HEK293 (cell line): Measurements from ENCODE around the gene SAMHD1.
"Not testable (repeated sequence)": the region's sequence is repeated elsewhere in the genome, so short reads cannot be mapped to it uniquely, and the experiment has no call there.

Source experiments
- ATF2 ChIP-seq: fragments of 450-650 bp; formaldehyde crosslinking; IDR thresholded peaks from 2 replicates; pipeline ENCODE4 v1.5.1; 2016; ENCODE audit warnings: missing biosample characterization, missing genetic modification characterization, low read depth
- CTCF ChIP-seq: fragments of 450-650 bp; formaldehyde crosslinking; IDR thresholded peaks from 2 replicates; pipeline ENCODE4 v1.5.1; 2016; ENCODE audit warnings: missing biosample characterization, missing genetic modification characterization
- REST ChIP-seq: fragments of 450-650 bp; formaldehyde crosslinking; IDR thresholded peaks from 2 replicates; pipeline ENCODE4 v1.5.1; 2016; ENCODE audit warnings: missing biosample characterization, missing genetic modification characterization
- ZBTB1 ChIP-seq: fragments of 450-650 bp; formaldehyde crosslinking; IDR thresholded peaks from 2 replicates; pipeline ENCODE4 v1.5.1; 2016; ENCODE audit warnings: missing biosample characterization, missing genetic modification characterization
- ZEB2 ChIP-seq: fragments of 450-650 bp; formaldehyde crosslinking; IDR thresholded peaks from 2 replicates; pipeline ENCODE4 v1.5.1; 2016; ENCODE audit warnings: missing biosample characterization, missing genetic modification characterization
- ZNF138 ChIP-seq: fragments of 450-650 bp; formaldehyde crosslinking; IDR thresholded peaks from 2 replicates; pipeline ENCODE4 v1.5.1; 2016; ENCODE audit warnings: missing biosample characterization, missing genetic modification characterization, borderline replicate concordance
- ZNF157 ChIP-seq: fragments of 450-650 bp; formaldehyde crosslinking; IDR thresholded peaks from 2 replicates; pipeline ENCODE4 v1.5.1; 2016; ENCODE audit warnings: missing biosample characterization, missing genetic modification characterization
- ZNF302 ChIP-seq: fragments of 450-650 bp; formaldehyde crosslinking; IDR thresholded peaks from 2 replicates; pipeline ENCODE4 v1.5.1; 2016; ENCODE audit warnings: missing biosample characterization, missing genetic modification characterization, low read depth
- ZNF398 ChIP-seq: fragments of 450-650 bp; formaldehyde crosslinking; IDR thresholded peaks from 2 replicates; pipeline ENCODE4 v1.5.1; 2017; ENCODE audit warnings: missing biosample characterization, missing genetic modification characterization
- ZNF501 ChIP-seq: fragments of 450-650 bp; formaldehyde crosslinking; IDR thresholded peaks from 2 replicates; pipeline ENCODE4 v1.5.1; 2016; ENCODE audit warnings: missing biosample characterization, missing genetic modification characterization

- TF ChIP-seq CTCF, ZNF302, ZNF138, REST, ZNF157, ZNF398, ZBTB1, ATF2, ZEB2, ZNF501 (tag by site-specific recombination): not testable (repeated sequence)
These were observed 42.7 kb upstream of the SAMHD1 start for GRCh38 chr20:36994221-36994620.
